ENCODE data around the gene C18orf63. TPM values are rescaled to one million over a fixed set of nuclear protein-coding genes. Genes with fewer than 3 reads are reported as not detected.

Gene C18orf63
- total and polyA plus RNA-seq, 2 donors (not counting 3 experiments of a cell fraction or from before 2014, with no cell fraction given) = not detected

- Histone ChIP-seq H3K27me3 (ENCODE audit: control insufficient read depth in 2 of 2, insufficient read depth in 2 of 2, low read length in 2 of 2) (no peaks in the 10 kb centered on the region), H3K27ac (ENCODE audit: insufficient read depth, low read depth, low read length) (no peak overlapping the region), H3K36me3 (ENCODE audit: control insufficient read depth in 2 of 2, extremely low read depth in 1 of 2, insufficient read depth in 2 of 2, low read length in 2 of 2) (no peaks in the 10 kb centered on the region), H3K9me3 (replicated peaks; ENCODE audit: control insufficient read depth, insufficient read depth, low read length) (no peaks in the 10 kb centered on the region), H2AFZ (ENCODE audit: low read depth, low read length) (no peak overlapping the region), H3K4me1 (ENCODE audit: control insufficient read depth, extremely low read depth, insufficient read depth, low read length) (no peaks in the 10 kb centered on the region), H4K20me1 (replicated peaks; ENCODE audit: control insufficient read depth, extremely low read depth, insufficient read depth, low read length) (no peaks in the 10 kb centered on the region), H3K79me2 (ENCODE audit: control insufficient read depth, insufficient read depth, low read length) (no peaks in the 10 kb centered on the region), H3K9ac (replicated peaks; ENCODE audit: extremely low read depth, insufficient read depth, low read length) (no peak overlapping the region), H3K4me2 (ENCODE audit: insufficient read depth, low read length) (no peak overlapping the region), H3K9me1 (replicated peaks; ENCODE audit: control insufficient read depth, extremely low read depth, insufficient read depth, low read length) (no peaks in the 10 kb centered on the region), H3K4me3 (replicated peaks in 1 of 3; ENCODE audit: insufficient read depth in 1 of 3, low read depth in 1 of 3, low read length in 3 of 3) (no peak overlapping the region)
- FAIRE-seq (no peak), DNase-seq (ENCODE audit: low read depth, low spot score) (no peak)
- CTCF ChIA-PET = no interaction called here
- no TSS peak for BruUV-seq (replicated peaks)
- dilution Hi-C loops (cut with MboI; ENCODE audit: extremely low pct_ligation_motif_present, low sequenced_read_pairs) = no loop called here
- POLR2A ChIA-PET = no interaction called here
- intact Hi-C loops (cut with micrococcal nuclease) = loop anchor here (1.0 kb wide), 1 partner anchor 20 kb away; no protein-coding TSS in a partner anchor
- TF ChIP-seq CTCF (IDR thresholded peaks at IDR 0.05; ENCODE audit: extremely low read depth in 1 of 2, insufficient read depth in 1 of 2, low read depth in 1 of 2, low read length in 2 of 2) (no peak), JUN (IDR thresholded peaks at IDR 0.05; ENCODE audit: borderline replicate concordance, insufficient read depth, insufficient read length, low read depth) (no peak), EZH2 (IDR thresholded peaks at IDR 0.05; ENCODE audit: borderline replicate concordance, low read depth, low read length, severe bottlenecking) (no peak), MYC (IDR thresholded peaks at IDR 0.05; ENCODE audit: low read depth, low read length) (no peak), POLR2A (IDR thresholded peaks at IDR 0.05; ENCODE audit: low read depth, low read length) (no peak), FOS (IDR thresholded peaks at IDR 0.05; ENCODE audit: borderline replicate concordance, insufficient read depth, low read length) (no peak), GATA2 (IDR thresholded peaks at IDR 0.05; ENCODE audit: insufficient read depth, insufficient read length, low read depth, low read length) (no peak), POLR2AphosphoS5 (IDR thresholded peaks at IDR 0.05; ENCODE audit: insufficient read depth, low read depth, low read length) (no peak)
- TF ChIP-seq, protein P1, sequence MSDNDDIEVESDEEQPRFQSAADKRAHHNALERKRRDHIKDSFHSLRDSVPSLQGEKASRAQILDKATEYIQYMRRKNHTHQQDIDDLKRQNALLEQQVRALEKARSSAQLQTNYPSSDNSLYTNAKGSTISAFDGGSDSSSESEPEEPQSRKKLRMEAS (IDR thresholded peaks at IDR 0.05; ENCODE audit: insufficient read depth, insufficient read length) = no peak
Measured at GRCh38 chr18:74380916-74381315, 65.3 kb downstream of the C18orf63 start.

Measured in endothelial cell of umbilical vein (primary cell).